GM19438 (cell line): ENCODE data around the gene PCSK2.

Source experiments
- ATAC-seq: cut with Tn5 transposase; IDR thresholded peaks from one replicate; pipeline ENCODE4 v1.9.1; 2021; ENCODE audit warnings: low read depth; ENCODE audit not compliant: unreplicated experiment

The PCSK2 gene

GRCh38 chr20:17525132-17525531, 298.3 kb downstream of the PCSK2 start:
- no peak for ATAC-seq

DNA sequence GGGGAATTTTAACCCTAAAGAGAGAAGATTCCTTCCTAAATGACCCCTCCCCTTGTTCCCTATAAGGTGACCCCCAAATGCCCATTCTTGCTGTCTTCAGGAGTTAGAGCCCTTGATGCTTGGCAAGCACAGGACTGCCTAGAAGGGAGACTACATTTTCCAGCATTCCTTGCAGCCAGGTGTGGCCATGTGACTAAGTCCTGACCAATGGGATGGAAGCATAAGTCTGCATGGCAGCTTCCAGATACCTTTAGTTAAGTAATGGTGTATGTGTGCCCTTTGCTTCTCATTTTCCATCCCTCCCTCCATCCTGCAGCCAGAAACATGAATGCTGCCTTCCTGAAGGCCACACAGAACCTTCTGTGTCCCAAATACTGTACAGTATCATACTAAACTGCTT, 298.8 kb downstream of the PCSK2 start:
- ATAC-seq, result no peak

- no peak for ATAC-seq
Observed at GRCh38 chr20:17529586-17529985, 302.7 kb downstream of the PCSK2 start.

- ATAC-seq, result no peak
Observed at GRCh38 chr20:17530153-17530552, 303.3 kb downstream of the PCSK2 start.

DNA sequence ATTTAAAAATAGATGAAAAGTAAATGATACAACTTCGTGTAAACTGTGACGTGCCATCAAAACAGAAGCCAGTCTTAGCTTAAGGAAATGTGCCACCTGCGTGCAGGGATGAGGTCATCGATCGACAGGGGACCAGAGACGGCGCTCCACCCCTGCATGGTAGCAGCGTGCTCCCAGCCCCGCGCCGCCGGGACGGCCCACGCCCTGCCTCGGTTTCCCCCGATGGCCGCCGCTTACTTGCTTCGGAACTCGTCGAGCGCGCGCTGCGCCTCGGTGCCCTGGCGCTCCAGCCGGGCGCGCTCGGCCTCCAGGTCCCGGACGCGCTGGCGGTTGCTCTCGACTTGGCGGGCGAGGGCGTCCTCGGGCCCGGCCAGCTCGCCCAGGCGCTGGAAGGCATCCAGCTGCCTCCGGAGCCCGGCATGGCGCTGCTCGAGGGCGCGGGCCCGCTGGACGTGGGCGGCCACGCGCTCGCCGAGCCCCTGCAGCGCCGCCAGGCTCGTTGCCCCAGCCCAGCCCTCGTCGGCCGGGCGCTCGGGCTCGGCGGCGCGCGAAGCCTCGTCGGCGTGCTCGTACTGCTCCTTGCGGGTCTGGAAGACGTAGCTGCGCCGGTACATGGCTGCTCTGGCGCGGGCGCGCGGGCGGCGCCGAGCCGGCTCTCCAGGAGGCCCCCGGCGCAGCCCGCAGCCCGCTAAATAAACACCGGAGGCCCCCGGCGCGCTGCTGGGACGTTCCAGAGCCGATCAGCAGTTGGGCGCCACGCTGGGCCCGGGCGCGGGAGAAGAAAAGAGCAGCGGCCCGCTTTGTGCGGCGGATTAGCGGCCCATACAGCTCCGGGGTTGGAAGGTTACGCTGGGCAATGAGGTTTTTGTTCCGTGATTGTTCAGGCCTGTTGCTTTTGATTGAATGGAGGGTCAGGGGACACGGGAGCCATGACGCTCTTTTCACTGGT, 304.1 kb downstream of the PCSK2 start, which contains the start of gene BFSP1:
BFSP1 (minus strand) TSS at position 664 of the 949 bp plus-strand sequence; CDS start at position 614, 50 bp downstream.
- ATAC-seq, result no peak

GRCh38 chr20:17531665-17532025, 304.8 kb downstream of the PCSK2 start:
- no peak for ATAC-seq

DNA sequence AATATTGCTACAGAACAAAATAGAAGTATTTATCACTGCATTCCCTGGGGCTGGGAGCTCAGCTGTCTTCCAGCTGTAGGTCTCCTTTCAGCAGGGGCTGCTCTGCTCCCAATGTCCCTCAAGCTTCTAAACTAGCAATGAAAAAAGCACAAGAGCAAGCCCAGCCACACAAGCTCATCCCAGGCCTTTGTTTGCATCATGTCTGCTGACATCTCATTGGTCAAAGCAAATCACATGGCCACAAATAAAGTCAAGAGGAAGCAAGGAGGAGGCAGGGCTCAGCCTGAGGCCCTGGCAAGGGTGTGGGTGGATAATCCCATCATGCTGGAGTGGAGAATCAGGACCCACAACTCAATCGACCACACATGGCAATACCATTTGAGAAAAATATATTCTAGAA, 306.6 kb downstream of the PCSK2 start:
- no peak for ATAC-seq

GRCh38 chr20:17534077-17534476, 307.2 kb downstream of the PCSK2 start:
- no peak for ATAC-seq
